ENCODE measurements around the gene CPAMD8.

DNA sequence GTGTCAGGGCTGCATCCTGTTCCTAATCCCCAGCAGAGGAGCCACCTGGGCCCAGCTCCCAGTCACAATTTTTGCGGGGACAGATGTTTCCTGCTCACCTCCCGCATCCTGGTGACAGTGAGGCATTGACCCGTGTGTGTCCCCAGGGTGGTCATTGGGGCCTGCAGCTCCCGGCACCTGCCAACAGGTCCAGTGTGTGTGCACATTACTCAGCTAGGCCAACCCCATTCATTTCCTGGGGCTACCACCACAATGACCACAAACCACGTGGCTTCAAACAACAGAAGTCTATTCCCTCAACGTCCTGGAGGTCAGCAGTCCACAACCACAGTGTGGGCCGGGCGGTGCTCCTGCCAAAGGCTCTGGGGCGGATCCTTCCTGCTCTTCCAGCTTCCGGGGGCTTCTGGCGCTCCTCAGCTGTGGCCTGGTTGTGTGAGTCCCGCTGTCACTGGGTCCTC lies 149.7 kb downstream of the CPAMD8 start:
- TF ChIP-seq CTCF (IDR thresholded peaks at IDR 0.05; ENCODE audit: poor library complexity) (no peak), EZH2 (IDR thresholded peaks at IDR 0.05; ENCODE audit: borderline replicate concordance) (no peak)
